Hepatocyte (in vitro differentiated cells): ENCODE measurements around the gene PIGN.

Source experiments
- EZH2 ChIP-seq: fragments of 200-600 bp; sonication (generic); IDR thresholded peaks from 2 replicates; pipeline ENCODE4 v1.6.1; 2016; ENCODE audit warnings: antibody characterized with exemption, mild to moderate bottlenecking, borderline replicate concordance
- EZH2phosphoT487 ChIP-seq: fragments of 200-600 bp; sonication (generic); IDR thresholded peaks from one replicate; pipeline ENCODE4 v1.6.1; 2018; ENCODE audit warnings: antibody characterized with exemption, mild to moderate bottlenecking, low read depth, moderate library complexity; ENCODE audit not compliant: unreplicated experiment, severe bottlenecking
- TF ChIP-seq, protein P1 (sequence below): fragments of 200-600 bp; sonication (generic); IDR thresholded peaks from 2 replicates; pipeline ENCODE4 v1.5.1; 2016; ENCODE audit warnings: antibody characterized with exemption, mild to moderate bottlenecking; ENCODE audit not compliant: poor library complexity

GRCh38 chr18:62236252-62236651 lies 49.4 kb upstream of the PIGN start:
- TF ChIP-seq EZH2phosphoT487 (no peak), EZH2 (no peak)
- TF ChIP-seq, protein P1, sequence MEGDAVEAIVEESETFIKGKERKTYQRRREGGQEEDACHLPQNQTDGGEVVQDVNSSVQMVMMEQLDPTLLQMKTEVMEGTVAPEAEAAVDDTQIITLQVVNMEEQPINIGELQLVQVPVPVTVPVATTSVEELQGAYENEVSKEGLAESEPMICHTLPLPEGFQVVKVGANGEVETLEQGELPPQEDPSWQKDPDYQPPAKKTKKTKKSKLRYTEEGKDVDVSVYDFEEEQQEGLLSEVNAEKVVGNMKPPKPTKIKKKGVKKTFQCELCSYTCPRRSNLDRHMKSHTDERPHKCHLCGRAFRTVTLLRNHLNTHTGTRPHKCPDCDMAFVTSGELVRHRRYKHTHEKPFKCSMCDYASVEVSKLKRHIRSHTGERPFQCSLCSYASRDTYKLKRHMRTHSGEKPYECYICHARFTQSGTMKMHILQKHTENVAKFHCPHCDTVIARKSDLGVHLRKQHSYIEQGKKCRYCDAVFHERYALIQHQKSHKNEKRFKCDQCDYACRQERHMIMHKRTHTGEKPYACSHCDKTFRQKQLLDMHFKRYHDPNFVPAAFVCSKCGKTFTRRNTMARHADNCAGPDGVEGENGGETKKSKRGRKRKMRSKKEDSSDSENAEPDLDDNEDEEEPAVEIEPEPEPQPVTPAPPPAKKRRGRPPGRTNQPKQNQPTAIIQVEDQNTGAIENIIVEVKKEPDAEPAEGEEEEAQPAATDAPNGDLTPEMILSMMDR: no peak
